ENCODE measurements around the gene CMTM4. TPM values are rescaled to one million over a fixed set of nuclear protein-coding genes. Genes with fewer than 3 reads are reported as not detected.
"Not testable (repeated sequence)": the region's sequence is repeated elsewhere in the genome, so short reads cannot be mapped to it uniquely, and the experiment has no call there.

CMTM4 gene
- total RNA-seq, 1 donor from 2014 or later, result 17.8 TPM

DNA sequence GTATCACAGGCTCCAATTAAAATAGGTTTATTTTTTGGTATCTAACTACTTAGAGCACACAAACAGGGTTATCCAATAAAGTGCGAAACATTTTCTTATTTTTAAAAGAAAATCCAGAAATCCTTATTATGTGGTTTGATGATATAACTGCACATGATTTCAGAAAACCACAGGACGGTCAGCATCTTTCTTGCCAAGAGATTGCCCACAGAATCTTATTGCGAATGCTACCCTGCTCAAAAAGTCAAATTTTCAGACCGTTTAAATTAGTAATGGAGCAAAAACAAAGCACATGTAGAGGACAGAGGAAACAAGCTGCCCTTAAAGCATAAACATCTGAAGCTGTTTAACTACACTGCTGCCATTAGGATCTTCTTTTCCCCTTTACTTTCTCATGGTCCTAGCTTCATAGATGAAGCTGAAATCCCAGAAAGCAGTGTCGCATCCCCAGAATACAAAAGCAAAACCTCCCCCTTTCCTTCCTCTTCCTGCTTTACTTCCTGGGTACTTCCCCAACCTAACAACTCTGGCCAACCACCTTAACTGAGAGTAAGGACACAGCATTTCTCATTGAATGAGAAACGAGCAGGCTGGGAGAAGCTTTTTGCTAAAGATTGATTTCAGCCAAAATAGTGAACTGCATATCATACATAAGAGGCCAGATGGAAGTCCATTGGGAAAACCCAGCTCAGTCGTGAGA, 43.7 kb downstream of the CMTM4 start:
- no peak for DNase-seq (ENCODE audit: low spot score)
- intact Hi-C loops (cut with DNase I), result no loop called here
- no peak for ATAC-seq

DNA sequence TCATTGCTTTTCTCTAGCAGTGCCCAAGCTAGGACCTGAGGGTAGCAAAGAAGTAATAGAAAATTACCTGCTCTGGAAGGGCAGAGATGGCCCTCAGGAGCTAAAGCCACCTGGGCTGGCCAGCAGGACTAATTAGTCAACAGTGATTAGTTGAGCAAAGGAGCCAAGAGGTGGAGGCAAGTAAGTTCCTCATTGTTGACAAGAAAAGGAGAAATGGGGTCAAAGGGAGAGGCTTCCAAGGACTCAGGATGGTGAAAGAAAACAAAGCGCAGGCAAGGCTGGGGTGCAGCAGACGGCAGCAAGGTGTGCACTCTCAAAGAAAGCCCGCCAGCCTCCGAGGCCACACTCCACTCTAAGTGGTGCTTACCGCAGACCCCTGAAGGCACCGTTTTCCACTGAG, 44.6 kb downstream of the CMTM4 start:
- ATAC-seq (no peak), DNase-seq (ENCODE audit: low spot score) (no peak)
- intact Hi-C loops (cut with DNase I), result no loop called here

DNA sequence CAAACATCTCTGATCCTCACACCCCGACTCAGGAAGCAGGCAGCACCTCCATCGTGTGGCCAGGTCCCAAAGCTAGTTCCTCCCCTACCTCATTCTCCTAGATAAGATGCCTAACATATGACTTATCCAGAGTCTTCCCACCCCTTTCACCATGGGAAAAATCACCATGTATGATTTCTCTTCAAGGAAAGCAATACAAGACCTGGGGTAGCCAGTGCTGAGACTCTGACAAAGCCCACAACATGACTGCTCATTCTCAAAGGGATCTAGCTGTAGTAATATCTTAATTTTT, 45.1 kb downstream of the CMTM4 start:
- no peak for ATAC-seq
- intact Hi-C loops (cut with DNase I), result no loop called here
- DNase-seq (ENCODE audit: low spot score), result no peak

DNA sequence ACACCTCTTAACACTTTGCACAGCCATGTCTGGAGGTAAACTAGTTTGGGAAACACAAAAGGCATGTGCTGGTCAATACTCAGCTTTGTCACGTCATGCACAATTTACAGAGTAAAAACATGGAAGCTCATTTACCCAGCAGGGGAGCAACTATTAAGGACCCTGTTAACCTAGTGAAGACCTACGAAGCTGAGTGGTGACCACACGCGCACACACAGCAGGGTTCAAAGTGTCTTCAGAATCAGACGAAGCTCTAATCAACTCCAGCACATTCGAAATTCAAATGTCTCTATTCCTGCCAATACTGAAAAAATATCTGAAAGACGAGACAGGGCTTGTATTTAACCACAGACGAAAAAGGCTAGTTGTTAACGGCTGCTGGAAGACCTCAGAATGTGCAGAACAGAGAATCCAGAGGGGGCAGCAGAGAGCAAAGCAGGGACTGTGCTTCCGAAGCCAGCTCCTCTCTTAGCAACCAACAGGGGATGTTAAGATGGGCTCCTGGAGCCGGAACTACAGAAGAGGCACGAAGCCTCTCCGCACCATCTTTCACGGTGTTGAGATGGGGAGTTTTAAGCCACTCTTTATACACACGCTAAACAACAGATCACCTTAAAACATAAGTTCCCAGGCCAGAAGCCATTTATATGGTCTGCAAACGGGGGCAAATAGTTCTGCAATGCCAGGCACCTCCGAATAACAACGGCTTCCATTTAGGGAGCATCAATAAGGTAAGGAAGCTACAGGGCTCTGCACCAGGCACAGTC, 45.7 kb downstream of the CMTM4 start:
- DNase-seq (ENCODE audit: low spot score) (peak; percentile 90), ATAC-seq (peak; percentile 96)
- intact Hi-C loops (cut with DNase I), result no loop called here

DNA sequence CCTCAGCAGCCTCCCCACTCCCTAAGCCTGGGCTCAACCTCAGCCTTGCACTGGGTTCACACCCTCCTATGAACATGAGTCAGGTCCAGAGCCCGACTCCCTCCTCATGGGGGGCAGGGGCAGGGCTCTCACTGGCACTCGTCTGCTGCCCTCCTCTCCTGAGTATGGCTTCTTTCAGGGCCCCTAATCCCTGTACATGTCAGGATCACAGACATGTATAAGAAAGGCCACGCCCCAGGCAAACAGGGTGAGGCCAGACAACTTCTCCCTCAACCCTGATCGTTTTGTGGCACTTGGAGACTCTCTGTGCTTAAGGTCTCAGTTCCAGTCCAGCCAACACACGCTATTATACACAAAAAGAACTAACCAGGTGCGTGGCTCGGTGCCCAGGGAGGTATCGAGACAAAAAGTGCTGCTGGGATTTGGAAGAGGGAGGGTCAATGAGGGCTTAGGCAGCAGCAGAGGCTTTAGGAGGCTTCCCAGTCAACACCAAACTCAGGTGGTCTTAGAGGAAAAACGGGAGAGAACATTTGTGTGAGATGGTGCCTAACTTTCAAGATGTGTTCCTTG, 46.8 kb downstream of the CMTM4 start:
- ATAC-seq, result no peak
- no peak for DNase-seq (ENCODE audit: low spot score)
- intact Hi-C loops (cut with DNase I), result no loop called here

DNA sequence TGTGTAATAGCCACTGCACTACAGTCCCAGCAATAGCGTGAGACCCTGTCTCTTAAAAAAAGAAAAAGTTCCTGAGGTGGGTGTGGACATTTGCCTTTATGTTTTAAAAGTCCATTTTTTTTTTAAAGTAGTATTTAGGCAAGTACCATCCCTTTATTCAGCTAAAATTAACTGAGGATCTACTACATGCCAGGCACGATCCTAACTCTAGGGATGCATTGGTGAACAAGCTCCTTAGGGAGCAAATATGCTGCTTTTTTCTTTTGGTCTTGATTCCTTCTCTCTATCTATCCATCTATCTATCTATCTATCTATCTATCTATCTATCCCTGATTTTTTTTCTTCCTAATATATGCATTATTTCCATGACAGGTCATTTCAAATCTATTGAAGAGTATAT, 47.4 kb downstream of the CMTM4 start:
- ATAC-seq (no peak), DNase-seq (ENCODE audit: low spot score) (no peak)
- intact Hi-C loops (cut with DNase I), result no loop called here

DNA sequence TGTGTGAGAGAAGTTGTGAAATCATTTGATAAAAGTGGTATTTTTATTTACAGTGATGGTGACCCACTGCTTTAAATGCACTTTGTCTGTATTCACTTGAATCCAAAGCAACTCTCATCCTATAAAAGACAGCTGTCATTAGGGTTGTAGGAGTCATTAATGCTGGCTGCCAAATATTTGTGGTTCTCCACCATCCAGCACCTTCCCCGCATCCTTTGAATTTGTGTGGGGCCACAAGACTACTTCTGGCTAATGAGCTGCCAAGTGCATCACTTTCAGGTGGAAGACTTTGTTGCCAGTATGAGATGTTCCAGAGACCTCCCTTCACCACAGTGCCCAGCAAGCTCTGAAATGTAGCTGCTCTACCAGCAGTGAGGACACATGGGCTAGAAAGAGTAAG, 48.7 kb downstream of the CMTM4 start:
- intact Hi-C loops (cut with DNase I), result no loop called here
- ATAC-seq (no peak), DNase-seq (ENCODE audit: low spot score) (no peak)

DNA sequence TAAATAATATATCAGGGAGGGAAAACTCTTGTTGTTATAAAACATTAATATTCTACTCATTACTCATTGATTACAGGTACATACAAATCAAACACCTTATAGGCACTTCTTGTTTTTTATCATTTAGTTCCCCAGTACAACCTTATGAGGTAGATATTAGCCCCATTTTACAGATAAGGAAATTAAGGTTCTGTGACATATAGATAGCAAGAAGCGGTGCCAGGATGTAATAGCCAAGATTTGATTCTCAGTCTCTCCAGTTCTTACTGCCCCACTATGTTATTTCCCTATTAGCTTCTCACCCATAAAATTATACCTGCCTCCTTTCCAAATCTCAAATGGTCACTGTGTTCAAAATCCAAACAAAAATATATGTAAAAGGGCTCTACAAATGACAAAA, 55.2 kb downstream of the CMTM4 start:
- ATAC-seq (no peak), DNase-seq (ENCODE audit: low spot score) (no peak)
- intact Hi-C loops (cut with DNase I), result no loop called here

DNA sequence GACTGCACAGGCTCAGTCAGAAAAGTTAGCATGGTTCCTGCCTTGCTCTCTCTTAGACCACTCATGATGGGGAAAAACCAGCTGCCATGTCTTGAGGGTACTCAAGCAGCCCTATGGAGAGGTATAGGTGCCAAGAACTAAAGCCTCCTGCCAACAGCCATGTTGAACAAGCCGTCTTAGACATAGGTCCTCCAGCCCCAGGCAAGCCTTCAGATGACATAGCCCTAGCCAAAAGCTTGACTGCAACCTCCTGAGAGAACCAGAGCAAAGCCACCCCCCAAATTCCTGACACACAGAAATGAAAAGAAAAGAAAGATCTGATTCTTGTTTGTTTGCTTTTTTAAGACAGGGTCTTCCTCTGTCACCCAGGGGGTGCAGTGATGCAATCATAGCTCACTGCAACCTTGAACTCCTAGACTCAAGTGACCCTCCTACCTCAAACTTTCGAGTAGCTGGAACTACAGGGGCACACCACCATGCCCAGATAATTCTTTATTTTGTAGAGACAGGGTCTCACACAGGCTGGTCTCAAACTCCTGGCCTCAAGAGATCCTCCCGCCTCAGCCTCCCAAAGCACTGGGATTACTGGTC, 55.7 kb downstream of the CMTM4 start:
- no peak for DNase-seq (ENCODE audit: low spot score)
- ATAC-seq, result no peak
- intact Hi-C loops (cut with DNase I), result no loop called here

DNA sequence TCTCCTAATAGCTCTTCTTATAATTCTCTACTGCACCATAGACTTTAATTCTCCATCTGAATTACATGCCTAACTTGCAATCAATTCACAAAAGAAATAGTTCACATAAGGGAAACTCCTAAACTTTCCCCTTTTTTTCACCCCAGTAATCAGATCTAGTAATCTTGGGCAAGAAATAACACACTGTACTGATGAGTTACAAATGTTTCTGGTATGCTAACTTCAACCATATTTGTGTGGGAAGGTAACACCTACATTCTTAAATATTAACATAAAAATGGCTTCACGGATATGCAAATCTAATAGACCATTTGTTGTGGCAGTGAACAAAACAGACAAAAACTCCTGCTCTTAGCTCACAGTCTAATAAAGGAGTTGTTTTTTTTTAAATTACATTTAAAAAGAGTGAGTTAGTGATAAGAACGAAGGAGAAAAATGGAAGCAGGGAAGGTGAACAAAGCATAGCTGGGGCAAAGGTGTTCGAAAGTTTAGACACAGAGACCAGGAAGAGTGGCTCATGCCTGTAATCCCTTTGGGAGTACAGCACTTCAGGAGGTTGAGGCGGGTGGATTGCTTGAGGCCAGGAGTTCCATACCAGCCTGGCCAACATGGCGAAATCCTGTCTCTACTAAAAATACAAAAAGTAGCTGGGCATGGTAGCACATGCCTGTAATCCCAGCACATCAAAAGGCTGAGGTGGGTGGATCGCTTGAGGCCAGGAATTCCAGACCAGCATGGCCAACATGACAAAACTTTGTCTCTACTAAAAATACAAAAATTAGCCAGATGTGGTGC, 57.3 kb downstream of the CMTM4 start:
- DNase-seq (ENCODE audit: low spot score) (no peak), ATAC-seq (no peak)
- intact Hi-C loops (cut with DNase I), result no loop called here

DNA sequence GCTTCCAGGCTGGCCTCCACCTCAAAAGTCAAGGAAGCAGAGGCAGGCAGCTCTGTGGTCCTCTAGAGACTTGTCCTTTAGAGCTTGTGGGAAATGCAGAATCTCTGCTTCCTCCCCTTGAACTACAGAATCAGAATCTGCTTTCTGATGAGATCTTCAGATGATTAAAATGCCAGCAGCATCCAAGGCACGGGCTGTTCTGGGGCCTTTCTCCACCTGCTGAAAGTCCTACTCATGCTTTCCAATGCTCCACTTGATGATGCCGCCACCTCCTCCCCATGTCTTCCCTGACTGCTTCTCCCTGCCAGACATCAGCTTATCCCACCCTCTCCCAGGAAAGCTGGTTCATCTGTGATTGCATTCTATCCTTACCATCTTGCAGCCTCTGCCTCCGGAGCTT, 58.7 kb downstream of the CMTM4 start:
- intact Hi-C loops (cut with DNase I), result no loop called here
- DNase-seq (ENCODE audit: low spot score) (no peak), ATAC-seq (no peak)

DNA sequence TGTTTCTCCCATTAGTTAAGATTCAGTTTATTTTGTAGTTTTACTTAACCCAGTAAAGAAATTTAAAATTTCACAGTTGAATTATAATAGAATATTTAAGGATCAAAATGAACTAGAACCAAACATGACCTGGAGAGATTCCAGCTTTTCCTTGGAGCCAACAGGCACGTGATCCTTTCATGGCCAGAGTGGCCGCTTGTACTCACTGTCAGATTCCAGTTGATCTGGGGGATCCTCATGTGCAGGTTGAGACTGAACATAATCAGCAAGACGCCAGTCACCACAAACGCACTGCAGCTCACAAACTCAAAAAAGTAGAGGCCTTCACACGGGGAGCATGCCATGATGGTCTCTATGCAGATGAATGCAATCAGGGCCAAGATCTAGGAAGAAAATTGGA, 60.3 kb downstream of the CMTM4 start:
- DNase-seq (ENCODE audit: low spot score) (no peak), ATAC-seq (no peak)
- intact Hi-C loops (cut with DNase I), result no loop called here

DNA sequence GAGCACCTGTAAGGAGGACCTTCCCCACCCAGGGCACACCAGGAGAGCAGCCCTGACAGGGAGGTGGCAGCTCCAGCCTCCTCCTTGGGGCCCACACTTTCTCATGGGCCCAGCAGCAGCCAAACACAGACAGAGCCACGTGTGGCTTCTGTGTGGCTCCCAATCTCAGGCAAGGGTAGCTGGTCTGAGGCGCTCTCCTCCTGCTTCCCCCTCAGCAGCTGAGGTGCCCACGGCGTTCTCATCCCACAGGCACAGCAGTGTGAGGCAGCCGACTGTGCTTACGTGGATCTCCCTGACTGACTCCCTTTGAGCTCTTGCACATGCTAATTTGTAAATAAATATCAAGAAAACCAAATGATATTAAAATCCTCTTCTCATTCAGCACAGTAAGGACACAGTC, 61.1 kb downstream of the CMTM4 start:
- DNase-seq (ENCODE audit: low spot score) (no peak), ATAC-seq (no peak)
- intact Hi-C loops (cut with DNase I), result no loop called here

DNA sequence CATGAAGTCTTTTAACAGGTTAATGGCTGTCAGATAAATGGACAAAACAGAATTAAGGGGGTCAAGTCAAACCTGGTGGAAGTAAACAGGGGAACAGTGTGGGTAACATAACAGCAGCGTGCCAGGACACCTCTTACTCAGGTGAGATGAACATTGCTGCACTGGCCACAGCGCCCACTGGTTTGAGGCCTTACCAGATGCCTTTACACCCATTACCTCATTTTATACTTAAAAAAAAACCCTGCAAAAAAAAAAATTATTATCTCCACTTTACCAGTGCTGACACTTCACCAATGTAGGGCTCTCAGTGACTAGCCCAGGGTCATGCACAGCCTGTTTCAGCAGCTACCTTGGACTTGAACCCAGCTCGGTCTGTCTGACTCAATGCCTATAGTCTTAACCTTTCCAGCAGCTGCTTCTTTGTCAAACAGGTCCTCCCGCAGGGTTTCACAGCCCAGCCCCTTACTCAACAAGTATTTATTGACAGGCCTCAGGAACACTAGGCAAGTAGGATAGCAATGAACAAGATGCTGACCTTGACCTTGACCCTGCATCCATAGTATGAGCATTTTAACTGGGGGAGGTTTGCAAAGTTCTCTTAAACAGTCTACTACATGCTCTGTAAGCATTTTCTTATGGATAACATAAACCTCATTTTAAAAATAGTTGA, 61.9 kb downstream of the CMTM4 start:
- intact Hi-C loops (cut with DNase I), result no loop called here
- DNase-seq (ENCODE audit: low spot score), result no peak

DNA sequence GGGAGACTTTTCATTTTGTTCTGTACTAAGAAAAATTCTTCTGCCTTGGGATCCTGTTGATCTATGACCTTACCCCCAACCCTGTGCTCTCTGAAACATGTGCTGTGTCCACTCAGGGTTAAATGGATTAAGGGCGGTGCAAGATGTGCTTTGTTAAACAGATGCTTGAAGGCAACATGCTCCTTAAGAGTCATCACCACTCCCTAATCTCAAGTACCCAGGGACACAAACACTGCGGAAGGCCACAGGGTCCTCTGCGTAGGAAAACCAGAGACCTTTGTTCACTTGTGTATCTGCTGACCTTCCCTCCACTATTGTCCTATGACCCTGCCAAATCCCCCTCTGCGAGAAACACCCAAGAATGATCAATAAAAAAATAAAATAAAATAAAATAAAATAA, 65.0 kb downstream of the CMTM4 start:
- ATAC-seq; intact Hi-C loops (cut with DNase I); DNase-seq (ENCODE audit: low spot score): not testable (repeated sequence)

More for the DNA sequence above, 61.9 kb downstream of the CMTM4 start:
- ATAC-seq, result no peak

DNA sequence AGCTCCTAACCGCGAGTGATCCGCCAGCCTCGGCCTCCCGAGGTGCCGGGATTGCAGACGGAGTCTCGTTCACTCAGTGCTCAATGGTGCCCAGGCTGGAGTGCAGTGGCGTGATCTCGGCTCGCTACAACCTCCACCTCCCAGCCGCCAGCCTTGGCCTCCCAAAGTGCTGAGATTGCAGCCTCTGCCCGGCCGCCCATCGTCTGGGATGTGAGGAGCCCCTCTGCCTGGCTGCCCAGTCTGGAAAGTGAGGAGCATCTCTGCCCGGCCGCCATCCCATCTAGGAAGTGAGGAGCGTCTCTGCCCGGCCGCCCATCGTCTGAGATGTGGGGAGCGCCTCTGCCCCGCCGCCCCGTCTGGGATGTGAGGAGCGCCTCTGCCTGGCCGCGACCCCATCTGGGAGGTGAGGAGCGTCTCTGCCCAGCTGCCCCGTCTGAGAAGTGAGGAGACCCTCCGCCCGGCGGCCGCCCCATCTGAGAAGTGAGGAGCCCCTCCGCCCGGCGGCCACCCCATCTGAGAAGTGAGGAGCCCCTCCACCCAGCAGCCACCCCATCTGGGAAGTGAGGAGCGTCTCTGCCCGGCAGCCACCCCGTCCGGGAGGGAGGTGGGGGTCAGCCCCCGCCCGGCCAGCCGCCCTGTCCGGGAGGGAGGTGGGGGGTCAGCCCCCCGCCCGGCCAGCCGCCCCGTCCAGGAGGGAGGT, 65.8 kb downstream of the CMTM4 start:
- ATAC-seq; intact Hi-C loops (cut with DNase I); DNase-seq (ENCODE audit: low spot score): not testable (repeated sequence)

DNA sequence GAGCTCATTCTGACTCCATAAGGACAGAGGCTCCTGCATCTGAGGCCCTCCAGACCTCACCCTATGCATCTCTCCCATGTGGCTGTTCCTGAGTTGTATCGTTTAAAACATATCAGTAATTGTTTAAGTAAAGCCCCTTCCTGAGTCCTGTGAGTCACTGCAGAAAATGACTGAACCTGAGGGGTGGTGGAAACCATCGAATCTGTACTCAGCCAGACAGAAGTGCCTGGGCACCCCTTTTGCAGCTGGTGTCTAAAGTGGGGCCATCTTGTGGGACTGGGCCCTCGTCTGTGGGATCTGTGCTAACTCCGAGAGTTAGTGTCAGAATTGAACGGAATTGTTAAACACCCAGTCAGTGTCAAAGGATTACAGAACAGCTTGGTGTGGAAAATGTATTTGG, 66.7 kb downstream of the CMTM4 start:
- DNase-seq (ENCODE audit: low spot score) (no peak), ATAC-seq (no peak)
- intact Hi-C loops (cut with DNase I), result no loop called here

DNA sequence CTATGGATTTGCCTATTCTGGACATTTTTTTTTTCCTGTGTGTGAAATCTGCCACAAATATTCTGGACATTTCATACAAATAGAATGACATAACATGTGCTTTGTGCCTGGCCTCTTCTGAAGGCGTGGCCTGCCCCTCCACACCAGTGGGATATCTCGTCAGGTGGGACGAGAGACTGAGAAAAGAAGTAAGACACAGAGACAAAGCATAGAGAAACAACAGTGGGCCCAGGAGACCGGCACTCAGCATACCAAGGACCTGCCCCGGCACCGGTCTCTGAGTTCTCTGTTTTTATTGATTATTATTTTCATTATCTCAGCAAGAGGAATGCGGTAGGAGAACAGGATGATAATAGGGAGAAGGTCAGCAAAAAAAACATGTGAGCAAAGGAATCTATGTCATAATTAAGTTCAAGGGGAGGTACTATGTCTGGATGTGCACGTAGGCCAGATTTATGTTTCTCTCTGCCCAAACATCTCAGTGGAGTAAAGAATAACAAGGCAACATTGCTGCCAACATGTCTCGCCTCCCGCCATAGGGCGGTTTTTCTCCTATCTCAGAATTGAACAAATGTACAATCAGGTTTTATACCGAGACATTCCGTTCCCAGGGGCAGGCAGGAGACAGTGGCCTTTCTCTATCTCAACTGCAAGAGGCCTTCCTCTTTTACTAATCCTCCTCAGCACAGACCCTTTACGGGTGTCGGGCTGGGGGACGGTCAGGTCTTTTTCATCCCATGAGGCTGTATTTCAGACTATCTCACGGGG, 68.7 kb downstream of the CMTM4 start:
- intact Hi-C loops (cut with DNase I); DNase-seq (ENCODE audit: low spot score); ATAC-seq: not testable (repeated sequence)
